COLO668 (cell line): ENCODE measurements around the gene CLDN18.

Experiments
- DNase-seq: peaks from one replicate; lab custom pipeline; 2025; ENCODE audit not compliant: unreplicated experiment; lab: John Stamatoyannopoulos, UW

CLDN18 gene

DNA sequence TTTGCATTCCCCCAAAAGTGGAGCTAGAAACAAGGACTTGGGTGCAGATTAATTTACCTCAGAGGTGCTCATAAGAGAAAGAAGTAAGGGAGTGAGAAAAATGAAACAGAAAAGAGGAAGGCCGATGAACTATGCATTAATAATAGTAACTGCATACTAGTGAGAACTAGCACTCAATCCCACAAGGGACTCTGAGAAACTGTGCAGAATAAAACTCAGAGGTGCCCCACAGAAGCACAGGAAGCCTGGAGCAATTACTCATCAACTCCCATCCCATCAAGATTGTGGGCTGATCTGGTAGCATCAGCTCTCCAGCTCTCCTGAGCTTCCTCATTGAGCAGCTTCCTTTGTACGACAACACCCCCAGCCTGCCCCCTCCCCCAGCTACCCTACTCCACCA lies 50.8 kb downstream of the CLDN18 start:
- no peak for DNase-seq

DNA sequence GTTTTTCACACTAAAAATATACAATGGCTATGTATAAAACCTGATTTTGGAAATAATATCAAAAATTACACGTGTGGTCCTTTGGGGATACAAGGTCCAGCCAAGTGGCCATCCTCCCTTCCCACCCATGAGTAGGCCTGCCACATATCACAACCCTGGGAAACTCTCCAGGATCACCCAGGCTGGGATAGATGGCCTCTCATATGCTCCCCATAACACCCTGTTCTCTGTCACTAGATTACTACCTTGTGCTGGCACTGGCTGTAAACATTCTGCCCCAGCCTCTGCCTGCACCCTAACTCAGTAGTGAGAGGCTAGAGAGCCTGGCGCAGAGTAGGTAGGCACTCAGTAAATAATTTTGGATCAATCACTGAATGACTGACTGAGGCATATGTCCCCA lies 52.1 kb downstream of the CLDN18 start:
- no peak for DNase-seq

DNA sequence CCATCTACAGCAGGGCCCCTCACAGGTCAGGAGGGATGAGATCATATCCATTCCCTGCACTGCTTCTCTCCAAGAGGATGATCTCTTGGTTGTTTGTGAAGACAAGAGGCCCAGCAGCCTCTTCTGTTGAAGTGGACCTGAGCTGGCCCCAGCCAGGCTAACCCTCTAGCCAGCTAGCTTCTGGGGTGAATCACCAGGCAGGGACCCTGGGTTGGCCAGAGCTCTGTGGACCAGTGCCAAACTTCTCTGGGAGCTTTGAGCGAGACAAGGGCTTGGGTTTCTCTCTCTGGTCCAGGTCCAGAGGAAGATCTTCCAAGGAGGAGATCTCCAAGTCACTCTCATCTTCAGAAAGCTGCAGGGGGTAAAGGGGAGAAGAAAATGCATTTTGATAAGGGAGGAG lies 52.7 kb downstream of the CLDN18 start:
- no peak for DNase-seq

DNA sequence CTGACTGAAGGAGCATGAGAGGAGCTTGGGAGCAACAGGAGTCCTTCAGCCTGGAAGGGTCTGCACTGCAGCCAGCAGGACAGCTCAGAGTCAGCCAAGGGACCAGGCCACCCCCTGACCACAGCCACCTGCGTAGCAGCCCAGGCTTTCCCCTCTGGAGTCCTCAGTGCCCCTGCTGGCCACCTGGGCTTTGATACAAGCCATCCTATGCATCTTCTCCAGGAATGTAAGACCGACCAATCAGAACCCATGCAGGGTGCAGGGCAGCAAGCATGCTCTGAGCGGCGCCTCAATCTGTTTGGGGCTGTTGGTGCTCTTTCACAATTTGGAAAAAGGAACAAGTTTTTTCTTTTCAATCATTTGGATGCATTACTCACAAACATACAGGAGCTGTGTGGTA lies 53.5 kb downstream of the CLDN18 start:
- DNase-seq, result no peak

DNA sequence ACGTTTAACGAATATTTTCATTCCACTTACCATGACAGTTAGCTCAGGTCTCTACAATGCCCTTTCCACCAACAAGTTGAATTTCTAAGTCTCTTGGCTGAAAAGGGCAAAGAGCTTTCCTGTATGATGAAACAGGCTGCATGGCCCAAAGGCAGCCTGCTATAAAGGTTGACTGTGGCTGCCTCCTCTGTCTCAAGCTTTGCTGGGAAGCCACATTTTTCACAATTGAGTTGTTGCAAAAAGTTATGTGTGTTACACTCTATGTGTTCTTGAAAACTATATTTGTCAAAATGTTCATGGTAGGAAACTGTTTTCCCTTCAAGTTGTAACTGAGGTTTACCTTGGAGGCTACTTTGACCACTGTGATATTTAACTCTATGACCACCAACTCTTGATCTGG lies 56.0 kb downstream of the CLDN18 start:
- DNase-seq, result no peak

DNA sequence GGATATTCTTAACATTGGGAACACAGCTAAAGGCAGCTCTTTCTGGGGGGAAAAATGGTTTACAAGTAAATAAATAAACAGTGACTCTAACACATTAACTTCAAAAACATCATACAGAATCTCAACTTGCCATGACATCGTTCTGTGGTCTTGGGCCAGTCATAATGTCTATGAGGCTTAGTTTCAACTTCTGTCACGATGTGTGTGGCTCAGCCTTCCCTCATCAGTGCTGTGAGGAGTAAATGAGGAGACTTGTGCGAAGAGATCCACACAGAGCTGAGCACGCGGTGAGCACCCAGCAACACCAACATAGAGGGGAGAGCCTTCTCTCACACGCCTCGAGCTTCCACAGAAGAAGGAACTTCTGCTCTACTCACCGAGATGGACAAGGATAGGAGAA lies 56.4 kb downstream of the CLDN18 start:
- DNase-seq, result no peak

DNA sequence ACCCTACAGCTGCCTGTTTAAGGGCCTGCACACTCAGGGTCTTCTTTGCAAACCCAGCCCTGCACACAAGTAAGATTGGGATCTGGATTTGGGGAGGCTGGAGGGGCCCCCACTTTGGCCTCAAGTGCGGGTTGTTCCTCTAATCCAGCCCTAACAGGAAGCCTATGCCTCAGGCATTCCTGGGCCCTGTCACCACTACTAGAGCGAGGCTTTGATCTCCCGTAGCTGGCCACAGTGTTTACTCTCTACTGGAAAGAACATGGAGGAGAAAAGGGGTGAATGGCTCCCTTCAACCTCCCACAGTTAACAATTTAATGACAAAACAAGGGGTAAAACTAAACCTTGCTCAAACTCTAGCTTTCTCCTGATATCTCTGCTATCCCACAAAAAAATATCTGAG lies 57.0 kb downstream of the CLDN18 start:
- no peak for DNase-seq

DNA sequence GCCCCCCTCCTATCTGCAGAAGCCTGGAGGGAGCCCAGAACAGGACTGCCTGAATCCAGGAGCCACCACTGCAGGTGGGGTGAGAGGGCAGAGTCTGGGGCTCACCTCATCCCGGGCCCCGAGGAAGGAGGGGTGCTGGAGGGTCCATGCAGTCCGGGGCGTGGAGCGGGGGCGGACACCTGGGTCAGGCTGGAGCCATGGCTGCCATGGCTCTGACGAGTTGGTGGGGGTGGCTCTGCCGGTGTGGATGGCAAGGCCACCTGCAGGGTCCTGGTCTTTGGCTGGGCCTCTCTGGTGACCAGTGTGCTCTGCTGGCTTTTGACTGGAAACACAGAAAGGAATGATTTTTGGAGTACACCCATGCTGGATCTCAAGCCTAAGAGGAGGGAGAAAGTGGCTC lies 58.1 kb downstream of the CLDN18 start:
- DNase-seq, result no peak

DNA sequence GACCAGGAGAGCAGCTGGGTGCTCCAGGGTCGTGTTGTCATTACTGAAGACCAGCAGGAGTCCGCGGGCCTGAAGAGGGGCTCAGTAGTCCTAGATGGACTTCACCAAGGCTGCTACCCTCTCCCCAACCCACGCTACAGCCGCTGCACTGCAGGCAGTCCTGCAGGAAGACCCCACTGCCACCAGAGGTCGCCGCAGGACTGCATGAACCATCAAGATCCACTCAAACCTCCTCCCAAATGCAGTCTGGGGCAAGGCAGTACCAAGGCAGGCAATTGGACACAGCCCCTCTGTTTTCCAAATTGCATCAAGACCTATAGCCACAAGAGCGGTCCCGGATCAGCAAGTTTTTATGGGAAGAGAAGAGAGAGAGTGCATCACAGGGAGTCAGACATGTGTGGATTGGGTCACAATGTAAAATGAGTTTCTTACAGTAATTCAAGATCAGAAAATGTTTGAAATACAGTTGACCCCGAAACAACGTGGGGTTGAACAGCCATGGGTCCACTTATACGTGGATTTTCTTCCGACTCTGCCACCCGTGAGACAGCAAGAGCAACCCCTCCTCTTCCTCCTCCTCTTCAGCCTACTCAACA lies 58.7 kb downstream of the CLDN18 start:
- peak; percentile 66 for DNase-seq

DNA sequence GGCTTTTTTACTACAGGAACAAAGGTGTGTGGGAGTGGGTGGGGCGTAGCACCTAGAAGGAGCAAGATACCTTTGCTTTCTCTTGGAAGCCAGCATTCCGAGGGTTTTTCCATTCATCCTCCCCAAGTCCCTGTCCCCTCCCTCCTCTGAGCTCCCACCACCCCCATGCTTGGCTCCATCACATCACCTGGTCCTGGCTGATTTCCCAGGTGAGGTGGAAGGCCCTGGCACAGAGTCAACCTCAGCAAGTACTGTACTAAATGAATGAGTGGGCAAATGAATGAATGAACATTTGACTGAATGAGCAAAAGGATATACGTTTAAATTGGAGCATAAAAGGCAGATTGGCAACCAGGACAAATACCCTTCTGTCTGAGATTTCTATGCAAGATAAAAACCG lies 60.0 kb downstream of the CLDN18 start:
- no peak for DNase-seq

DNA sequence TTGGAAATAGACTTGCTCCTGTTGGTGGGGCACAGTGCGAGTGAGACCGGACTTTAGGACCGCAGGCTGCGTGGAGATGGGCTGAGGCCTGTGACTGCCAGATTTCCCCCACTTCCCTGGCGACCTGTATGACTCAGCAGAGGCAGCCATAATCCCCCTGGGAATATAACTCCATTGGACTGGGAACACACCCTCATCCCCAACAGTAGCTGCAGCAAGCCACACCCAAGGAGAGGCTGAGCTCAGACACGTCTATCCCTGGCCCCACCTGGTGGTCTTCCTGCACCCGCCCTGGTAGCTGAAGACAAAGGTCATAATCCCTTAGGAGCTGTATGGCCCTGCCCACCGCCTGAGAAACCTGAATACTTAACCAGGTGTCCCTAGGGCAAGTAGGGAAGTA lies 62.8 kb downstream of the CLDN18 start:
- no peak for DNase-seq

DNA sequence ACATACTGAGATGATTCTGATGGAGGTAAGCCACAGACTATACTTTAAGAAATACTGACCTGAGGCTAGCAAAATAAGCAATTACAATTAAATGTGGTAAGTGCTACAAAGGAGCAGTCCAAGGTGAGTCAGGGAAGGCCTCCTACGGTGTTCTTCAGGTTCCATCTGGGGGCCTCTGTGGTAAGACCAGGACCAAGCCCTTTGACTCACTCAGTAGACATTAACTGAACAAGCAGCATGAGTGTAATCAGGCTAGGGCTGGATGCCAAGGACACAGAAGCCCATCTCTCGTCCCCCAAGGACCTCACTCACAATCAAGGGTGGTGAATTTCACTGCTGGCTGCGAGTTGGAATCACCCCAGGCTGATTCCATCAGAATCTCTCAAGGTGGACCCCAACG lies 68.1 kb downstream of the CLDN18 start:
- no peak for DNase-seq

DNA sequence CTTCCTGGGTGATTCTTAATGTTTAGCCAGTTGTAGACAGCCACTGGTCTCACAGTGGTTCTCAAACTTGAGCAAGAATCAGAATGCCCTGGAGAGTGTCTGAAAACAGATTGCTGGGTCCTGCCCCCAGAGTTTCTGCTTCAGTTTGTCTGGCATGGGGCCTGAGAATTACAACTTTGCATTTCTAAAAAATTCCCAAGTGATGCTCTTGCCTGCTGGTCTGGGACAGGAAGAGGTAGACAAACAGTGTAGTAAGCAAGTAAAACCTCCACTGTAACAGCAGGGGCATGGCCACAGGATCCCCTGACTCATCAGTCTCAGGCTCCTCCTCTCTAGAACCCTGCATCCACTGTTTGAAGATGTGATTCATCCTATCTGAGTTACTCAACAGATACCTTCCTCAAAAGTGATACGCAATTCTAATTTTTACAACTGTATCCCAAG lies 69.0 kb downstream of the CLDN18 start:
- no peak for DNase-seq

DNA sequence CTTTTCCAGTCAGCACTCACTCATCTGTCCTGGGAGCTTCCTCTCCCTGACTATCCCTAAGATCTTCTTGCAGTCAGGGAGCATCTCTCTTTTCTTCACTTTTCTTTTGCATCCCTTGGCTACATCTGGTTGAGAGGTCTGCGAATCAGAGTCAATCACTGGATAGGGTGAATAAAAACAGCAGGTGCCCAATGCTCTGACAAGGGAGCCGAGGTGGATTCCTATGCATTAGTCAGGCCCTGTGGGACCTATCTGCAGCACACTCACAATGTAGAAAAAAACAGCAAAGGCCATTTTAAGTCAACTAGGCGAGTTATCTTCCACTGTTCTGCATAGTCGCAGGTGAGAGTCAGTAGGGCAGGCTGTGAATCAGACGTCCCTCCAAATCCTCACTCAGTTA lies 69.9 kb downstream of the CLDN18 start:
- DNase-seq, result no peak

DNA sequence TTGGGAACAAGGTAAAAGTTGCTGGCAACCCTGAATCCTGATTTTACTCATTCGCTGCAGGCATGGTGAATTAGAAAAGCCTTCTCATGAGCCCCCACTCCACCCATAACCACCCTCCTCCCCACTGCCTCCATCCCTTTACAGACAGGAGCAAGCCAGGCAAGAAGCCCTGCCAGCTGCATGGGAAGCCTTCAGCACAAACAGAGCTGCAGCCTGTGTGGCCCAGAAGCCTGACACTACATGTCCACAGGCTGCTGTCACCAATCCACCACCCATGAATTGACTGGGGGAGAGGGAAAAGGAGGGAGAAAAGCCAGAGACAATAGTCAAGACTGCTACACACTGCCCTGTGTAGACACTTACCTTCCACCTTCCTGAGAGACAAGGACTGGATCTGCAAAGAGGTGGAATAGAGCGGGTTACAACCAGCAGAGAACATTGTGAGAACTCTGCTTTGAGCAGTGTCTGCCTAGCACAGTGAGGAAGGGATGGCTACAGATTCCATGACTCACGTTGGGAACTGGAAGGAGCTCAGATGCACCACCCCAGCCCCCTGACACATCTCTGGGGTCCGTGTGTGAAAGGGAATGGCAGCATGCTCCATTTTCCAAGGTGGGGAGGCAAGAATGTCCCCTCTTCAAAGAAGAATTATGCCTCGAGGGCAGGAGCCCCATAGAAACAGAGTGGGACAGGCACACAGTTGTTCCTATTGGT lies 71.6 kb downstream of the CLDN18 start:
- DNase-seq, result no peak

DNA sequence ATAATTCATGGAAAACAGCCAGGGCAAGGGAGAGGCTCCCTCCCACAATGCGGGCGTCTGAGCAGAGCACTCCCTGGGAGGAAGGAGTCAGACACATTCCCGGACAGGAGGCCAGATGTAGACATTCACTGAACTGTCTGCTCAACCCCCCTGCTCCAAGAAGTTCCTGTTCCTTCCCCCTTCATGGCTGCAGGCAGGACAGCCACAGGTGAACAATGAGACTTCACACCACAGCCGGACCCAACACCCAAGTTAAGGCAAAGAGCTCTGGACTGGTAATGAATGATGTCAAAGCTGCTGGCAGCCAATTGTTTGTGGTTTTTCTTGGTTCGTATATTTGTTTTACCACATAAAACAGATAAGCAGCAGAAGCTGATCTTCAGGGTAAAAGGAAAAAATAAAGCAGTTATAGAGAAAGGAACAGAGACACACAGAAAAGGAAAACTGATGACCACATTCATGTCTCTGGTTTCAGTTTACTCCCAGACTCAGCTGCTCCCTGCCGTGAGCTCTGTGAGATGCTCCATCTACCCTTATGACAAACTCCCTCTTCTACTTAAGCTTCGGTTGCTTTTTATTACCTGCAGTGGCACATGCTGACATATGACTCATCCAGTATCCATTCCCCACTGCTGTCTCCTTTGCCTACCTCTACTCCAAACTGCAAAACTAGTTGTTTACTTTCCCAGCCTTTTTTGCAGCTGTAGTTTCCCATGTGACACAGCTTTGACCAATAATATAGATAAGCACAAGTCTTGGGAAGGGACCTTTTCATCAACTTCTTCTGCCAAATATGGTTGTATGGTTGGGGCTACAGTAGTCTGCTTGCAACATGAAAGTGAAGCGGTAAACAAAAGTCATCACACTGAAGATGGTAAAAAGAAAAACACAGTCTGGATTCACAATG lies 72.4 kb downstream of the CLDN18 start:
- peak; percentile 41 for DNase-seq

DNA sequence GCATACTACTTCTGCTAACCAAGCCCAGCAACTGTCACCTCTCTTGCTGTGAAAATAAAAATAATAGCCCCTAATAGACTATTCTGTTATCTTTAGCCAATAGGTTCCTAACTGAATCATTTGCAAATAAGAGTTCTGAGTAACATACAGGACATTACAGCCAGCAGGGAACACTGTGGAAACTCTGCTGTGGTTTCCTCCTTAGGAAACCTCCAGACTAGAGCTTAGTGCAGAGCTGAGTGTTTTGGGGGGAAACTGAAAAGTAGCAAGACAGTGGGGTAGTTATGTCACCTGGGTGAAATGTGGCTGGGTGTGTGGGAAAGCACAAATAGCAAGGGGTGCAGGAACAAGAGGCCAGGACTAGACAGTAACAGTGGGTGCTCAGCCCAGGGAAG lies 73.0 kb downstream of the CLDN18 start:
- DNase-seq, result no peak
